Keratinocyte (primary cell): ENCODE data around the gene DCDC2C. TPM values are rescaled to one million over a fixed set of nuclear protein-coding genes. Genes with fewer than 3 reads are reported as not detected.

ENCODE experiments used
- DNase-seq: peaks from one replicate; pipeline ENCODE4 v3.0.0-alpha.2; 2011; ENCODE audit warnings: low read depth, missing footprints, low spot score
- FAIRE-seq: peaks from 2 replicates; lab custom pipeline; 2011; peaks lifted over from hg19 to GRCh38; lab: Jason Lieb, UNC
- H2AFZ ChIP-seq: 2 replicates; pipeline ENCODE4 v1.6.0; 2012; ENCODE audit warnings: low read length, control low read depth, inconsistent platforms; ENCODE audit not compliant: control insufficient read depth
- H3K27ac ChIP-seq: 2 replicates; pipeline ENCODE4 v1.5.1; 2011; ENCODE audit warnings: low read length; ENCODE audit not compliant: control insufficient read depth, insufficient read depth
- H3K27me3 ChIP-seq: 3 replicates; pipeline ENCODE4 v1.6.0; 2011; ENCODE audit warnings: low read length; ENCODE audit not compliant: control insufficient read depth, insufficient read depth; ENCODE audit errors: extremely low read depth
- H3K36me3 ChIP-seq, 2 experiments: 2 replicates in 1 of 2; 3 replicates in 1 of 2; pipeline ENCODE4 v1.5.1; 2011; ENCODE audit warnings: low read length in 2 of 2, mild to moderate bottlenecking in 1 of 2; ENCODE audit not compliant: control insufficient read depth in 2 of 2, insufficient read depth in 2 of 2; ENCODE audit errors: extremely low read depth in 1 of 2
- H3K4me1 ChIP-seq: 3 replicates; pipeline ENCODE4 v1.5.1; 2011; ENCODE audit warnings: low read length; ENCODE audit not compliant: control insufficient read depth, insufficient read depth; ENCODE audit errors: extremely low read depth
- H3K4me2 ChIP-seq: 3 replicates; pipeline ENCODE4 v1.6.0; 2011; ENCODE audit warnings: low read depth, low read length; ENCODE audit not compliant: control insufficient read depth, insufficient read depth; ENCODE audit errors: extremely low read depth
- H3K4me3 ChIP-seq, 3 experiments: fragments of 200-600 bp in 1 of 3; sonication (generic) in 1 of 3; 2 replicates in 2 of 3; 3 replicates in 1 of 3; pipeline ENCODE4 v1.5.1; 2011 to 2016; ENCODE audit warnings: low read length in 3 of 3, mild to moderate bottlenecking in 3 of 3, control low read depth in 2 of 3, inconsistent platforms in 1 of 3, low read depth in 1 of 3, mixed read lengths in 1 of 3, mixed run types in 1 of 3, moderate library complexity in 1 of 3; ENCODE audit not compliant: control insufficient read depth in 2 of 3, insufficient read depth in 2 of 3; ENCODE audit errors: extremely low read depth in 1 of 3
- H3K79me2 ChIP-seq: 2 replicates; pipeline ENCODE4 v1.6.0; 2012; ENCODE audit warnings: low read length; ENCODE audit not compliant: control insufficient read depth, insufficient read depth
- H3K9ac ChIP-seq: 3 replicates; pipeline ENCODE4 v1.6.0; 2011; ENCODE audit warnings: low read length; ENCODE audit not compliant: control insufficient read depth, insufficient read depth; ENCODE audit errors: extremely low read depth
- H3K9me1 ChIP-seq: 3 replicates; pipeline ENCODE4 v1.6.0; 2011; ENCODE audit warnings: low read length; ENCODE audit not compliant: control insufficient read depth, insufficient read depth; ENCODE audit errors: extremely low read depth
- H3K9me3 ChIP-seq: 2 replicates; pipeline ENCODE4 v1.5.1; 2012; ENCODE audit warnings: low read depth, low read length; ENCODE audit not compliant: control insufficient read depth
- H4K20me1 ChIP-seq: 3 replicates; pipeline ENCODE4 v1.6.0; 2011; ENCODE audit warnings: low read length; ENCODE audit not compliant: control insufficient read depth, insufficient read depth; ENCODE audit errors: extremely low read depth
- EZH2 ChIP-seq: IDR thresholded peaks from one replicate; pipeline ENCODE4 v1.6.1; 2012; ENCODE audit warnings: inconsistent platforms, mild to moderate bottlenecking, low read length, moderate library complexity
- dilution Hi-C: fragments of 300-500 bp; cut with MboI; formaldehyde crosslinking; loops from one replicate; pipeline ENCODE4 v1.7.0; 2020; ENCODE audit warnings: low sequenced_read_pairs; ENCODE audit not compliant: extremely low pct_ligation_motif_present
- polyA plus RNA-seq, 5 experiments: library from polyadenylated mRNA; depleted of rRNA in 3 of 5; stranded (reverse) in 3 of 5; stranded (forward) in 1 of 5; unstranded in 1 of 5; fragments of >200 nt; gene quantifications; 1 replicate in 1 of 5; 2 replicates in 3 of 5; 3 replicates in 1 of 5; pipeline versions ENCODE4 v1.2.1 to v1.2.3, GENCODE V29; 2011 to 2012; ENCODE audit warnings: missing spikeins in 2 of 5, low read depth in 1 of 5, low replicate concordance in 1 of 5
- TF ChIP-seq, protein P1 (sequence below), 3 experiments: IDR thresholded peaks in 1 of 3; conservative IDR thresholded peaks in 1 of 3; optimal IDR thresholded peaks in 1 of 3; 2 replicates in 2 of 3; 3 replicates in 1 of 3; pipeline versions ENCODE3 to v1.5.1; 2011; ENCODE audit warnings: low read length in 3 of 3, mild to moderate bottlenecking in 3 of 3, moderate library complexity in 2 of 3, control low read depth in 1 of 3, inconsistent platforms in 1 of 3; ENCODE audit not compliant: insufficient read depth in 2 of 3; ENCODE audit errors: extremely low read depth in 1 of 3

The DCDC2C gene
- polyA plus RNA-seq, 1 donor (not counting 4 experiments of a cell fraction or from before 2014, with no cell fraction given): not detected

- no peak for TF ChIP-seq EZH2
- Histone ChIP-seq H3K4me1 (no peaks in the 10 kb centered on the region), H3K9ac (no peak overlapping the region), H3K4me2 (no peak overlapping the region), H2AFZ (no peak overlapping the region), H3K36me3 (no peaks in the 10 kb centered on the region), H3K79me2 (no peaks in the 10 kb centered on the region), H3K4me3 (no peak overlapping the region), H3K27me3 (no peaks in the 10 kb centered on the region), H4K20me1 (no peaks in the 10 kb centered on the region), H3K27ac (no peak overlapping the region), H3K9me3 (no peaks in the 10 kb centered on the region), H3K9me1 (no peaks in the 10 kb centered on the region)
- dilution Hi-C loops: no loop called here
- no peak for DNase-seq
- no peak for FAIRE-seq
Observed at GRCh38 chr2:3868012-3868805, 164.8 kb downstream of the DCDC2C start.

DNA sequence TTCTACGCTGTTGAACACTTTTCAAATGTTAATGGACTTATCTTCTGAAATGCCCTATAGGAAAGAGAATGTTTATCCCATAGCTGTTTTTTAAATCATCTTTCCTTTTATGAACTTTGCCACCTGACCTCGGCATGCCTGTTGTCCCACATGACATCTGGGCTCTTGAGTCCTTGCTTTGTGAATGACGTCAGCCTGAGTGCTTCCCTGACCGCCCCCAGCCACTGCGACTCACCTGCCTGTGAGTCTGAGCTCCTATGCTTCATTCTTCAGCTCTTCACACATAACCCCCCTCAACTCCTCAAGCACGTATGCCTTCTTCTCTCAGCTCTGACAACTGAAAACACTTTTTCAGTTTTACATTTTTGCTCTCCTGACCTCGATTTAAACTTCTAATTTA is 166.8 kb downstream of the DCDC2C start:
- H3K79me2 ChIP-seq: no peaks in the 10 kb centered on the region
- DNase-seq (no peak), FAIRE-seq (no peak)
- H3K4me2 ChIP-seq: no peak overlapping the region
- H3K27me3 ChIP-seq: no peaks in the 10 kb centered on the region
- H3K9me3 ChIP-seq: no peaks in the 10 kb centered on the region
- H3K36me3 ChIP-seq: no peaks in the 10 kb centered on the region
- no peak overlapping the region for H2AFZ ChIP-seq
- H3K27ac ChIP-seq: no peak overlapping the region
- no peak overlapping the region for H3K9ac ChIP-seq
- H3K9me1 ChIP-seq: no peaks in the 10 kb centered on the region
- H3K4me1 ChIP-seq: no peaks in the 10 kb centered on the region
- no peak overlapping the region for H3K4me3 ChIP-seq
- no peak for TF ChIP-seq EZH2
- TF ChIP-seq, protein P1, sequence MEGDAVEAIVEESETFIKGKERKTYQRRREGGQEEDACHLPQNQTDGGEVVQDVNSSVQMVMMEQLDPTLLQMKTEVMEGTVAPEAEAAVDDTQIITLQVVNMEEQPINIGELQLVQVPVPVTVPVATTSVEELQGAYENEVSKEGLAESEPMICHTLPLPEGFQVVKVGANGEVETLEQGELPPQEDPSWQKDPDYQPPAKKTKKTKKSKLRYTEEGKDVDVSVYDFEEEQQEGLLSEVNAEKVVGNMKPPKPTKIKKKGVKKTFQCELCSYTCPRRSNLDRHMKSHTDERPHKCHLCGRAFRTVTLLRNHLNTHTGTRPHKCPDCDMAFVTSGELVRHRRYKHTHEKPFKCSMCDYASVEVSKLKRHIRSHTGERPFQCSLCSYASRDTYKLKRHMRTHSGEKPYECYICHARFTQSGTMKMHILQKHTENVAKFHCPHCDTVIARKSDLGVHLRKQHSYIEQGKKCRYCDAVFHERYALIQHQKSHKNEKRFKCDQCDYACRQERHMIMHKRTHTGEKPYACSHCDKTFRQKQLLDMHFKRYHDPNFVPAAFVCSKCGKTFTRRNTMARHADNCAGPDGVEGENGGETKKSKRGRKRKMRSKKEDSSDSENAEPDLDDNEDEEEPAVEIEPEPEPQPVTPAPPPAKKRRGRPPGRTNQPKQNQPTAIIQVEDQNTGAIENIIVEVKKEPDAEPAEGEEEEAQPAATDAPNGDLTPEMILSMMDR (optimal IDR thresholded peaks at IDR 0.05 in 1 of 3, IDR thresholded peaks at IDR 0.05 in 1 of 3, conservative IDR thresholded peaks at IDR 0.05 in 1 of 3; ENCODE audit: extremely low read depth in 1 of 3, insufficient read depth in 2 of 3, low read length in 3 of 3): no peak
- dilution Hi-C loops: no loop called here
- H4K20me1 ChIP-seq: no peaks in the 10 kb centered on the region
